ENCODE measurements around the gene SEBOX.

DNA sequence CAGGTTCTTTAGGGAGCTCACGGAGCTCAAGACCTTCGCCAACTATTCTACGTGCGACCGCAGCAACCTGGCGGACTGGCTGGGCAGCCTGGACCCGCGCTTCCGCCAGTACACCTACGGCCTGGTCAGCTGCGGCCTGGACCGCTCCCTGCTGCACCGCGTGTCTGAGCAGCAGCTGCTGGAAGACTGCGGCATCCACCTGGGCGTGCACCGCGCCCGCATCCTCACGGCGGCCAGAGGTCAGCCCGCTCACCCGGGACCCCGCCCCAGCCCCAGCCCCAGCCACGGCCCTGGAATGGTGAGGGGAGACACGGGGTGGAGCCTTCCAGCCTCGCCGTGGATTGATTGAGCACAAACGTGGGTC is 20.0 kb upstream of the SEBOX start:
- TF ChIP-seq SUZ12 (IDR thresholded peaks at IDR 0.05; ENCODE audit: extremely low read depth, insufficient read depth, insufficient read length) (no peak), YY1 (IDR thresholded peaks at IDR 0.05; ENCODE audit: insufficient read depth, insufficient read length) (no peak), ZNF274 (IDR thresholded peaks at IDR 0.05; ENCODE audit: low read depth, low read length) (no peak)

Data from NT2/D1 (cell line).